ENCODE results near the gene TNFAIP8L3. TPM values are rescaled to one million over a fixed set of nuclear protein-coding genes. Genes with fewer than 3 reads are reported as not detected.

TNFAIP8L3 gene
- total and polyA plus RNA-seq, 10 donors, result 6.5 to 35.8 (median 20.8) TPM

GRCh38 chr15:51076524-51077220 lies 18.0 kb downstream of the TNFAIP8L3 start:
- Histone ChIP-seq H3K4me1 (peaks cover 0 to 34% (median 24%) of the 10 kb centered on the region in 6 donors), H3K36me3 (no peaks in the 10 kb centered on the region), H3K27ac (peak overlapping the region; percentile 58 to 90 (median 86)), H3K9me3 (no peaks in the 10 kb centered on the region), H3K4me3 (peak overlapping the region in 5 of 8 donors; percentile 8 to 65 (median 33)), H3K27me3 (replicated peaks in 1 of 7) (peaks cover 0 to 6% (median 0%) of the 10 kb centered on the region in 7 donors)
- peak in 1 of 3 donors; percentile 67 for TF ChIP-seq POLR2AphosphoS5 (IDR thresholded peaks at IDR 0.05)
- TF ChIP-seq CTCF (IDR thresholded peaks at IDR 0.05 in 8 of 11, conservative IDR thresholded peaks at IDR 0.05 in 3 of 11), result no peak
- no peak for TF ChIP-seq POLR2A (IDR thresholded peaks at IDR 0.05)
- 54 to 69% (median 61%) methylated on average over 16 of the region's 16 CpGs for WGBS, 5 donors
- intact Hi-C loops (cut with DNase I; ENCODE audit: low total_unique reads), result no loop called here
- no peak for DNase-seq

DNA sequence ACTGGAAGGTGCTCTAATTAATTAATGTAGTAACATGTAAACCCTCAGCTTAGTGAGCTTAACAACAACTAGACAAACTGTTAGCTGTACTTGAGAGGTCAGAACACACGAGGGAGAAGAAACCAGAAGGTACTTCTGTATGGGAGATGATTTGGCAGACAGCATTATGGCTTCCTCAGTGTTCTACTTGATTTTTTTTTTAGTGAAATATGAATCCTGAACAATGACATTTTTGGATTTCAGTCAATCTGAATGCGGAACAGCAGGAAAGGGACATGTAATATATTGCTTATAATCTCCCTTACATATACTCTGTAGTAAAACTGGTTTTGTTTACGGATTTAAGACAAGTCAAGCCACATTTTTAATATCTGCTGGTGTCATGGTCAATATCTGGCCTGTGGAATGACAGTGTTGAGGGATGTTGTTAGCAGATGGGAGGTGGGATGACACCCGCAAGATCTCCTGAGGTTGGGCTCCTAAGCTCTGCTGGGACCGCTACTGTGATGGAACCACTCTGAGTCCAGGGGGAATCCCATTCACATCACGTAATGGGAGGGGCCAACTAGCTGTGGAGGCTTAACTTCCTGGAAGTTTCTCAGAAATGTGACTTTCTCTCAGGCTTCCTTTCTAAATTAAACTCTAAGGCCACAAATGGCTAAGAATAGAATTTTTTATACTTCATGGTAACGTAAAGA lies 18.7 kb downstream of the TNFAIP8L3 start:
- 51 to 66% (median 61%) methylated on average over 7 of the region's 7 CpGs for WGBS, 5 donors
- H3K9me3 ChIP-seq, result no peaks in the 10 kb centered on the region
- peaks cover 0 to 41% (median 24%) of the 10 kb centered on the region in 6 donors for H3K4me1 ChIP-seq
- peaks cover 0 to 6% (median 0%) of the 10 kb centered on the region in 7 donors for H3K27me3 ChIP-seq (replicated peaks in 1 of 7)
- H3K36me3 ChIP-seq, result no peaks in the 10 kb centered on the region
- intact Hi-C loops (cut with DNase I; ENCODE audit: low total_unique reads), result no loop called here
- TF ChIP-seq POLR2AphosphoS5 (IDR thresholded peaks at IDR 0.05) (no peak), CTCF (IDR thresholded peaks at IDR 0.05 in 8 of 11, conservative IDR thresholded peaks at IDR 0.05 in 3 of 11) (no peak), POLR2A (IDR thresholded peaks at IDR 0.05) (no peak)
- DNase-seq, result no peak
- H3K4me3 ChIP-seq, result no peak overlapping the region
- H3K27ac ChIP-seq, result peak overlapping the region; percentile 58 to 90 (median 86)

DNA sequence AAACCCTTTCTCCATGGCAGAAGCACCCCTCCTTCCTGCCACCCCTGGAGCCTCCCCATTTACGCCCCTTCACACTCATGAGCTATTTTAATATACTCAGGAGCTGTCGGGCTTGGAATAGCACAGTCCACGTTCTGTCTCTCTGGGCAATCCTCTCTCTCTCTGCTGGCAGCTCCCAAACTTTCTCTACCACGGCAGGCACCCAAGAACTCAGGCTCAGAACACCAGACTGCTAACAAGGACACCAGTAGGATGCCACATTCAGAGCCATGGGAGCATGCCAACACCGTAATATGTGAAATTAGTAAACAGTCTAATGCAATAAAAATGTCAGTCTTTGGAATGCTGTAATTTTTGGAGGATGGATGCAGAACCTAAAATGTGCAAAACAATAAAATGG lies 19.3 kb downstream of the TNFAIP8L3 start:
- Histone ChIP-seq H3K4me3 (no peak overlapping the region), H3K27me3 (replicated peaks in 1 of 7) (peaks cover 0 to 6% (median 0%) of the 10 kb centered on the region in 7 donors), H3K27ac (peak overlapping the region in 3 of 8 donors; percentile 80 to 90 (median 86)), H3K4me1 (peaks cover 0 to 41% (median 24%) of the 10 kb centered on the region in 6 donors), H3K36me3 (no peaks in the 10 kb centered on the region), H3K9me3 (no peaks in the 10 kb centered on the region)
- TF ChIP-seq CTCF (IDR thresholded peaks at IDR 0.05 in 8 of 11, conservative IDR thresholded peaks at IDR 0.05 in 3 of 11), result no peak
- no peak for TF ChIP-seq POLR2AphosphoS5 (IDR thresholded peaks at IDR 0.05)
- intact Hi-C loops (cut with DNase I; ENCODE audit: low total_unique reads), result no loop called here
- DNase-seq, result no peak
- WGBS, 5 donors, result 84 to 93% (median 88%) methylated on average over 5 of the region's 5 CpGs

DNA sequence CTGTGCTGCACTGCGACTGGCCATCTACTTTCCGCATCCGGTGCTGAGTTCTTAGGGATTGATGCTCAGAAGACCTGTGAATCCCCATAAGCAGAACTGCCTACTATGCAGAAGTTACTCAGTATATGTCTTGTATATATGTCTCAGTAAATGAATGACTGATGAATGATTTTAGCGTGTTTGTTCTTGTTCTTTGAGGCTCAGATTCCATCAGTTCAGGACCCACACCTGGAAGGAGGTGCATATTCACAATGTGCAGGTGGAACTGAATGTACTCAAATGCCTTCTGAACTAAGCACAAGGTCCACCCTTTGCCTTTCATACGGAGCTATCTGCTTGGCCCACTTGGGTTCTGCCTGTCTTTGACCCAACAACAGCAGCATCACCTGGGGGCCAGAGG lies 19.8 kb downstream of the TNFAIP8L3 start:
- TF ChIP-seq POLR2A (IDR thresholded peaks at IDR 0.05) (no peak), POLR2AphosphoS5 (IDR thresholded peaks at IDR 0.05) (no peak), CTCF (IDR thresholded peaks at IDR 0.05 in 8 of 11, conservative IDR thresholded peaks at IDR 0.05 in 3 of 11) (no peak)
- Histone ChIP-seq H3K9me3 (no peaks in the 10 kb centered on the region), H3K36me3 (no peaks in the 10 kb centered on the region), H3K27ac (no peak overlapping the region), H3K4me1 (peaks cover 0 to 41% (median 24%) of the 10 kb centered on the region in 6 donors), H3K4me3 (no peak overlapping the region), H3K27me3 (replicated peaks in 1 of 7) (peaks cover 0 to 6% (median 0%) of the 10 kb centered on the region in 7 donors)
- WGBS, 5 donors, result 94 to 99% (median 97%) methylated on average over 5 of the region's 5 CpGs
- intact Hi-C loops (cut with DNase I; ENCODE audit: low total_unique reads), result no loop called here
- no peak for DNase-seq
